GM21528 (cell line): ENCODE measurements around the gene SMYD3.

Experiments used
- ATAC-seq: cut with Tn5 transposase; IDR thresholded peaks from one replicate; pipeline ENCODE4 v1.9.1; 2021; ENCODE audit warnings: mild to moderate bottlenecking, moderate library complexity; ENCODE audit not compliant: unreplicated experiment, low FRiP score

The SMYD3 gene

DNA sequence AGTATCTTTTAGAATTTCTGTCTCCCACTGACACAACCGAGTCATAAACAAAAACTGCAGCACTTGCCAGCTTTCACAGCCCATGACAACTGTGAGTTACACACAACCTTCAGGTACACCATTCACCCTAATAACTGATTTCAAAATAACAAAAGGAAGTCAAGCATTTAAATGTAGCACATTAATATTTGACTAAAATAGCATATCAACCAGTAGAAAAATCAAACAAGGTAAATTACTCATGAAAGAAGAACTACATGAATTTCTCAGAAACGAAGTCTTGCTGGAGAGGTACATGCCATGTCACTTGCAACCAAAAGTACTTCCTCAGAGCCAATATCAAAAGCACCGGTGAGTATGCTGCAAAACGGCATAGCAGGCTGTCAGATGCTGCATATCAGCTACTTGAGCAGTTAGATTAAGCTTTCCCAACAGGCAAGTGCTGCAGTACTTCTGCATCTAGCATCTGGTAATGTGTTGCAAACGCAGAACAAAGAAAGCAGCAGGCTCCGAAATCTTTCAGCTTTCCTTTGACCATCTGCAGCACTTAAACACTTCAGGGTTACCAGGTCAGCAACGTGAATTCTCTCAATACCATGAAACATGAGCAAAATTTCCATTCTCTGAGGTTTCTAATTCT lies 223.2 kb downstream of the SMYD3 start:
- ATAC-seq, result no peak

- no peak for ATAC-seq
Measured at GRCh38 chr1:246281639-246282038, 225.4 kb downstream of the SMYD3 start.

DNA sequence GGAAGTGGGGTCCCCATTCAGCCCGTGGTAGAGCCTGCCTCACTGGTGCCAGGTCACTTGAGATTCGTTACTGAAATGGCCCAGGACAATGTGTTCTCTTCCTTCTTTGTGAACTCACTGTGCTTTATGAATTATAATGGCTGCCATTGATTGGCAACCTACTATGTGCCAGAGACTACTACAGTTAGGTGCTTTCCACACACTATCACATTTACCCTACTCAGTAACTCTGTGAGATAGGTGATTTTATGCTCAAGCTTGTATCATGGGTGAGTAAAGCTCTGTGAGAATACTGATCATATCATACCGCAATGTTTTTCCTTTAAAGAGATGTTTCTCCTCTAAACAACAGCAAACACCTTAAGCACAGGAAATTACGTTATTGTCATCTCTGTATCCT lies 225.9 kb downstream of the SMYD3 start:
- no peak for ATAC-seq

DNA sequence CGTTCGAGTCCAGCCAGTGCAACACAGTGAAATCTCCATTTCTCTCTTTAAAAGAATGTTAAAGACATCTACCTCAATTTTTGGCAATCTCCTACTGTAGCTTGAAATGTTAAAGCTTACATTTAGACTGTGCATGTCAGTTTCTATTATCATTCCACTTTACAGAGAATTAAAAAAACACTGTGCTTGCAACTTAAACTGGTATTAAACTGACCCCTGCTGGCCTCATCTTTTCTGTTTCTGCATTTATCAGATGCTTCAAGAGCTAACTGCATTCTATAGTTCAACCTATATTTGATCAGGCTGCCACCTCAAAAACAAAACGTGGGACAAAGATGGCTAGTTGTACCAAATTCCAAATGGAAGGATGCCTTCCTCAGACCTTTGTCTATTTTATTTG lies 226.5 kb downstream of the SMYD3 start:
- no peak for ATAC-seq

- no peak for ATAC-seq
Measured at GRCh38 chr1:246279402-246279801, 227.7 kb downstream of the SMYD3 start.

- no peak for ATAC-seq
Measured at GRCh38 chr1:246278371-246278770, 228.7 kb downstream of the SMYD3 start.

- ATAC-seq, result no peak
Measured at GRCh38 chr1:246275036-246275435, 232.0 kb downstream of the SMYD3 start.

GRCh38 chr1:246274186-246274585 lies 232.9 kb downstream of the SMYD3 start:
- ATAC-seq, result no peak

DNA sequence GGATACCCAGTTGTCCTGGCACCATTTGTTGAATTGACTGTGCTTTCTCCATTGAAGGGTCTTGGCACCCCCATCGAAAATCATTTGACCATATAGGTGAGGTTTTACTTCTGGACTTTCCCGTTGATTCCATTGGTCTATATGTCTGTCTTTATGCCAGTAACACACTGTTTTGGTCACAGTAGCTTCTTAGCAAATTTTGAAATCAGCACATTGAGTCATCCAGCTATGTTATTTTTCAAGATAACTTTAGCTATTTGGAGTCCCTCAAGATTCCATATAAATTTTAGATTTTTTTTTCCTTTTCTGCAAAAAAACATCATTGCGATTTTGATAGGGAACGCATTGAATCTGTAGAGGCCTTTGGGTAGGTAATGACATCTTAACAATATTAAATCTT lies 235.6 kb downstream of the SMYD3 start:
- ATAC-seq, result no peak

- no peak for ATAC-seq
Measured at GRCh38 chr1:246270236-246270635, 236.8 kb downstream of the SMYD3 start.

DNA sequence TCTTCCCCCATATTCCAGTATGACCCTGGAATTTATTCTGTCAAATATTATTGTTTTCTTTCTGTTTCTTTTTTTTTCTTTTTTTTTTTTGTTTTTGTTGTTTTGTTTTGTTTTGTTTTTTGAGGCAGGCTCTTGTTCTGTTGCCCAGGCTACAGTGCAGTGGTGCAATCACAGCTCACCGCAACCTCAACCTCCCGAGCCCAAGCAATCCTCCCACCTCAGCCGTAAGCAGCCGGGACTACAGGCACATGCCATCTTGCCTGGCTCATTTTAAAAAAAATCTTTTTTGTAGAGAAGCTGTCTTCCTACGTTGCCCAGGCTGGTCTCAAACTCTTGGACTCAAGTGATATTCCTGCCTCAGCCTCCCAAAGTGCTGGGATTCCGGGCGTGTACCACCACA lies 237.6 kb downstream of the SMYD3 start:
- no peak for ATAC-seq

DNA sequence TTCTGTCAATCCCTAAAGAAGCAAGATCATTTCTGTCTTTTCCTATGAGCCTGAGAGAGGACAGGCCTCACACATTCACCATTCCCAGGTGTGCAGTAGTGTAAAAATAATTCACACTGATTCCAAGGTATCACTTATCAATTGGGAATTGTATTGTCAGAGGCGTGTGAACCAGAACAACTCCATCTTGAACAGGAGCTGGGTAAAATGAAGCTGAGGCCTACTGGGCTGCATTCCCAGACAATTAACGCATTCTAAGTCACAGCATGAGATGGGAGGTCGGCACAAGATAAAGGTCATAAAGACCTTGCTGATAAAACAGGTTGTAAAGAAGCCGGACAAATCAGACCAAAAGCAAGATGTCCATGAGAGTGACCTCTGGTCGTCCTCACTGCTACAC lies 239.2 kb downstream of the SMYD3 start:
- no peak for ATAC-seq

DNA sequence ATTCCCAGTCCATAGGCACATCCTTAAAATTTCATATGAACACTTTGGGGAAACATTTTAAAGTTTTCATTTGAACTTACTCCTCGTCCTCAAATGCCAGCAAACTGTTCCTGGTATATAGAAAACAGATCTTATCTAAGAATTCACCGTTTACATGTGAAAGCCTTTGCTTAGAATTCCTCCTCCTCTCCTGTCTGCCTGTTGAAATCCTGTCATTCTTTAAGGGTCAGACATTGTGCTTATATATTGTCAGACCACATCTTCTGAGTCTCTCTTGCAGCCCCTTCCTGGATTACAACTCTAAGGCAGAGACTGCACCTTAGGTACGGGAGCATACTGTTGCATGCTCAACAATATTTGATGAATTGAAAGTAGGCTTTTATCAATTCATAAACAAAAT lies 239.7 kb downstream of the SMYD3 start:
- no peak for ATAC-seq

GRCh38 chr1:246265481-246265880 lies 241.6 kb downstream of the SMYD3 start:
- no peak for ATAC-seq

DNA sequence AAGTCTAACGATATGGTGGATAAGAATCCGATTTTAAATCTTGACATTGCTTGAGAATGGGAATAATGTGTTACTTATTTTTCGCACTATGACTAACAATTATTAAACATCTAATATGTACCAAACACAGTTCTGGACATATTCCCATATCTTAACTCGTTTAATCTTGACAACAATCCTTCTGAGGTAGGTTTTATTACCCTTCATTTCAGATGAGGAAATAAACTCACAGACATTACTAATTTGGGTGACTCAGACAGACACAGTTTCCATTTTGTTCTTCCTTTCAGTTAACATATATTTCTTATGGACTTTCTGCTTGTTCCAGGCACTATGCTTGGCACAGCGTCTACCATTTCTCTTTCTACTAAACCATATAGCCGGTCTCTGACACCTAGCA lies 244.8 kb downstream of the SMYD3 start:
- ATAC-seq, result no peak

GRCh38 chr1:246261639-246262038 lies 245.4 kb downstream of the SMYD3 start:
- no peak for ATAC-seq

GRCh38 chr1:246258250-246258649 lies 248.8 kb downstream of the SMYD3 start:
- ATAC-seq, result no peak

GRCh38 chr1:246255773-246256172 lies 251.3 kb downstream of the SMYD3 start:
- ATAC-seq, result no peak

GRCh38 chr1:246254854-246255253 lies 252.2 kb downstream of the SMYD3 start:
- ATAC-seq, result no peak

GRCh38 chr1:246246430-246246829 lies 260.6 kb downstream of the SMYD3 start:
- no peak for ATAC-seq

DNA sequence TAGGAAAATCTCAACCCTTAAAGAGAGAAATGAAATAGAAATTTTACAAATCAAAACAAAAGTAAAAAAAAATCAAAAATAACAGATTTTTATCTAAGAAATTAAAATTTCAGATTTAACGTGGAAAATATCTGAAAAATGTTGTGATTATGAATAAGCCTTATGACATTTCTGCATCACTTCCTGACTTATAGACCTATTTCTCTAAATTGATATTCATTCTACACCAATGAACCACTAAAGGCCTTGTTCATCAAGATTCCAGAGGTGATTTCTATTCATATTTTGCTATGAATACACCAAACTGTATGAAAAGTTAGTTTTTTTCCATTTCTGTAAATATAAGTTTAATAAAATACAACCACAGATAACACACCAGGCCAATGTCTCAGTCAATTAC lies 261.5 kb downstream of the SMYD3 start:
- no peak for ATAC-seq

DNA sequence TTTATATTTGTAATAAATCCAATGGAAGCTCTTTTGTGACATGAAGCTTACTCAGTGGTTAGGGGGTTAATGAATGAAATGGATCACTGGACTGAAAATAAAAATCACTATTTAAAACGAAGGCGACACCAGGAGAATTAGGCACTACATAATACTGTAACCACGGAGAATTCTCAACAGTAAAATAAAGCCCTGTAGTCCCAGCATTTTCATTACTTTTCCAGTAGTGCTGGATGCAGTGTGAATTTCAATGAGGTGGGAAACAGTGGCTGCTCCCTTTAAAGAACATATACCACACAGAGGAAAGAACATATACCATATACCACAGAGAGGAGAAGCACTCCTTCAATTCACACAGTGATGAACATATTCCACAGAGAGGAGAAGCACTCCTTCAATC lies 275.0 kb downstream of the SMYD3 start:
- ATAC-seq, result no peak

DNA sequence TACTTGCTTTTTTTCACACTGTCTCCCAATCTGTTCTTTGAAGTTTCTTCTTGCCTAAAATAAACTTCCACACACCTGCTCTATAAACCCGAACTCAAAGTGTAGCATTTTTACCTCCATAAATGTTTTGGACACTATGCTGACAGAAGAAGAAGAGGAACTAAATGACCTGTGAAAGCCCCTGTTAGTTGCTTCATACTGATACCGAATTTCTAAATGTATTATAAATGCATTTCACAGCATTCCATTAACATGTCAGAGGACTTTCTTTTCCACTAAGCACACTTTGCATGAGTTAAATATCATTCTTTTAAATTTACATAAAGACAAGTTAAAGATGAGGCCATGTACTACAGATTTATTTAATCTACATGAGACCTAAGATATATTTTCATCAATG lies 281.0 kb downstream of the SMYD3 start:
- no peak for ATAC-seq
